GM10266 (cell line): ENCODE data around the gene RUBCNL.
A peak's percentile ranks its signal among the peaks of the same experiment; 100 is the strongest.
"Not testable (repeated sequence)": the region's sequence is repeated elsewhere in the genome, so short reads cannot be mapped to it uniquely, and the experiment has no call there.

Experiments
- DNase-seq: peaks from one replicate; pipeline ENCODE4 v3.0.0; 2012; ENCODE audit errors: extremely low spot score
- CTCF ChIP-seq: IDR thresholded peaks from 2 replicates; pipeline ENCODE4 v1.5.1; 2012; ENCODE audit warnings: mild to moderate bottlenecking, low read depth; ENCODE audit not compliant: control insufficient read depth, insufficient read depth; ENCODE audit errors: missing control alignments

RUBCNL gene, protein sequence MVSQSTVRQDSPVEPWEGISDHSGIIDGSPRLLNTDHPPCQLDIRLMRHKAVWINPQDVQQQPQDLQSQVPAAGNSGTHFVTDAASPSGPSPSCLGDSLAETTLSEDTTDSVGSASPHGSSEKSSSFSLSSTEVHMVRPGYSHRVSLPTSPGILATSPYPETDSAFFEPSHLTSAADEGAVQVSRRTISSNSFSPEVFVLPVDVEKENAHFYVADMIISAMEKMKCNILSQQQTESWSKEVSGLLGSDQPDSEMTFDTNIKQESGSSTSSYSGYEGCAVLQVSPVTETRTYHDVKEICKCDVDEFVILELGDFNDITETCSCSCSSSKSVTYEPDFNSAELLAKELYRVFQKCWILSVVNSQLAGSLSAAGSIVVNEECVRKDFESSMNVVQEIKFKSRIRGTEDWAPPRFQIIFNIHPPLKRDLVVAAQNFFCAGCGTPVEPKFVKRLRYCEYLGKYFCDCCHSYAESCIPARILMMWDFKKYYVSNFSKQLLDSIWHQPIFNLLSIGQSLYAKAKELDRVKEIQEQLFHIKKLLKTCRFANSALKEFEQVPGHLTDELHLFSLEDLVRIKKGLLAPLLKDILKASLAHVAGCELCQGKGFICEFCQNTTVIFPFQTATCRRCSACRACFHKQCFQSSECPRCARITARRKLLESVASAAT

DNA sequence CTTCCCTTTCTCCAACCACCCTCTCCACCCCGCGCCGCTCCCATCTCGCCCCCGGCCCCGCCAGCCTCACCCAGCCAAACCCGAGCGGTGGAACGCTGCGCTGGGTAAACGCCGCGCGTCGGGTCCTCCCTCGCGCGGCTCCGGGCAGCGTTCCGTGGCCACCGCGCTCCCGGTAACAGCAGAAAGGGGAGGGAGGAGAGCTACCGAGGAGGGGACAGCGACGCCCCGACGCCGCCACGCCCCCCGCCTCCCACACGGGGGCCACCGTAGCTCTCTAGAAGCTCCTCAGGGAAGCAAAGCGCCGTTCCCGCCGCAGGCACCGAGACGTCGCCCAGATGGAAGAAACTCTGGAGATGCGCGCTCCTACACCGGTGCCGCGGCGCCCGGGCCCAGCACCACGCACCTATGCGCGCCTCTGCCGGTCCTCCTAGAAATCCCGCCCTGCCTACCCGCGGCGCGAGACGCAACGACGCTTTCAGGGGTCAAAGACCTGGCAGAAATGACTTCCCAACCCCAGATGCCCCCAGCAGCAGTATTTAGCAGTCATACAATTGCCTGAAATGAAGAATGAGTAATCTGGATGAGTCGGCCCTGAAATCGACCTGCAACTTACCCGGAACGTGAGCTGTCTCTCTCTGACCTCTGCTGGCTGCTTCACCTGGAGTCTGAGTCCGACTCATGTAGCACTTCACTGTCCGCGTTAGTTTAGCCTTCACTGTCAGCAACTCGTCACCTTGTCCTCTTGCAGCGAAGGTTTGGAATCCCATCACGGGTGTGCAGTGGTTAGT, at the start of gene RUBCNL:
Gene RUBCNL (minus strand): TSS at position 189 of the 788 bp plus-strand sequence. CDS start 14,777 bp downstream, outside the sequence.
- peak; percentile 45 for TF ChIP-seq CTCF
- peak; percentile 75 for DNase-seq

- not testable (repeated sequence) for DNase-seq
These were observed 42.5 kb upstream of the RUBCNL start for GRCh38 chr13:46429558-46429957.

GRCh38 chr13:46405457-46405856, 18.4 kb upstream of the RUBCNL start:
- no peak for DNase-seq
- TF ChIP-seq CTCF = no peak

DNA sequence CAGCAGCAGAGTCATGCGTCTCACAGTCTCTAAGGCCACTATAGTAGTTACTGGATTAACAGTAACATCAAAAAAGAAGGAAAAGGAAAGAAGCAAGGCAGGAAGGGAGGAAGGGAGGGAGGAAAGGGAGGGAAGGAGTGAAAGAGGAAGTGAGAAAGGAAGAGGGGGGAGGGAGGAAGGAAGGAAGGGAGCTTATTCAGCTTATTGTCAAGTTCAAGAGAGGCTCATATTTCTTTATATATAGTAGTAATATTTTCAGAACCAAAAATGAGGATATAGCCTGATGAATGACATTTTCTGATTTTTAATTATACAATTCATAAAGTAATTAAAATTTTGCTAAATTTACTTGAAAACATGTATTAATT, 17.7 kb upstream of the RUBCNL start:
- no peak for TF ChIP-seq CTCF
- DNase-seq = no peak

- DNase-seq = no peak
- TF ChIP-seq CTCF = no peak
These were observed 17.0 kb upstream of the RUBCNL start for GRCh38 chr13:46403851-46404732.

GRCh38 chr13:46402178-46402577, 15.1 kb upstream of the RUBCNL start:
- TF ChIP-seq CTCF = no peak
- DNase-seq = no peak

DNA sequence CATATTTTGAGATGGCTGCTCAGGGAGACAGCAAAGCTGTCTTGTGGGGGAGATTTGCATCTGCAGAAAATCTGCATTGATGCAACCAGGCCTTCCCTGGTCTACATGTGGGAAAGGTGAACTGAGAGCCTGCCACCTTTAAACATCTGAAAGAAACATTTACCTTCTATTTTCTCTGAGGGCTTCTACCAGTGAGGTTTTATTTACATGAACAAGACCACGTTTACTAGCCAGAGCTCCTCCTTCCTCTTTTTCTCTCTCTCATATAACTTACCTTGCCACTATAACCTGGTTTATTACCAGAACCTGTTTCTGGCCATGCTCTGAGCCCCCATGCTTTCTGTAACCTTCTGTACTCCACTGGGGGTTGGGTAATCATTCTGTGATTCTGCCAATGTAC, 14.4 kb upstream of the RUBCNL start:
- TF ChIP-seq CTCF = no peak
- DNase-seq = no peak
